ENCODE measurements around the gene TMUB1.

TMUB1 gene

DNA sequence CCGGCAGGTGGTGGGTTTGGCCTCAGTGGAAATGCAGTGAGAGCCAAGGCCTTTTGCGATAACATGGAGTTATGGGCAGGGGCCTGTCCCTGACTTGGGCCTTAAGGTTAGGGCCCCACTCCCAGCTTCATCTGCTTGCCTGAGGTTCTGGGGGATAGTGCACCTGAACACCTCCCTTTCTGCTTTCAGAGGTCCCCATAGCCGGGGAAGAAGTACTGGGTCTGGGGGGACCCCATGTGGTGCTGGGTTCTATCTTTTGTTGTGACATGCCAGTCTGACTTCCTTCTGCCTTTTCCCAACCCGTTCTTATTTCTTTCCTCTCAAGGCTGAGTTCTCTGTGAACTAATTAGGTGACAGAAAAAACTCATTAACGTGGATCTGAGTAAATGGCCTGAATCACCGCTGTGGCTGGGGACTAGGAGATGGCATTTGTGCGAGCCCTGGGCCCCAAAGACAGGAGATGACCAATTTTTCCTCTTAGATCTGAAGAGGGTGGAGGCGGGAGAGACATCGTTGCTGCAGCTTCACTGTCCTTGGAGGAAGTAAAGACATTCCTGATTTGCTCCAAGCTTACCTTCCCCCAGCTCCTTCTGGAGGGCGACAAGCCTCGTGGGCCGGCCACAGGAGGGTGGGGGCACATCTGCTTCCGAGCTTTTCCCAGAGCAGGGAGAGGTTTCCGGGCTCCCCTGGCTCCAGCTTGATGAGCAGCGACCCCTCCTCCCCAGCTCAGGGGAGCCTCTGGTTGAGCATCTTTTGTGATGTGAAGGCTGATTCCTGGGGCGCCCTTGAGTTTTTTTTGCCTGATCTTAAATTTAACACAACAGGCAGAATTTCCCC is 4.9 kb upstream of the TMUB1 start:
- Histone ChIP-seq H2AFZ (ENCODE audit: low read depth, low read length, severe bottlenecking) (no peak overlapping the region), H3K79me2 (ENCODE audit: insufficient read depth, low read length) (no peaks in the 10 kb centered on the region), H4K20me1 (ENCODE audit: low read depth, low read length) (no peaks in the 10 kb centered on the region), H3F3A (ENCODE audit: insufficient read depth) (0 out of 2 replicates have a peak, but pooled peaks cover 5% of the 10 kb centered on the region), H3K27me3 (ENCODE audit: low read length) (no peaks in the 10 kb centered on the region), H3K4me3 (ENCODE audit: insufficient read depth, low read length, poor library complexity, severe bottlenecking) (no peak overlapping the region), H3K9me2 (replicated peaks; ENCODE audit: insufficient read depth, low read length) (no peaks in the 10 kb centered on the region), H3K36me3 (ENCODE audit: low read length) (no peaks in the 10 kb centered on the region), H3K4me2 (ENCODE audit: low read depth, low read length, poor library complexity, severe bottlenecking) (no peak overlapping the region), H3K9me3 (ENCODE audit: insufficient read depth, low read length) (no peaks in the 10 kb centered on the region), H3K27ac (ENCODE audit: low read depth, low read length) (no peak overlapping the region), H3K9ac (ENCODE audit: low read length) (no peak overlapping the region)
- TF ChIP-seq CTCF (IDR thresholded peaks at IDR 0.05; ENCODE audit: insufficient read depth, low read length, poor library complexity, severe bottlenecking): no peak
- no peak for TF ChIP-seq EZH2phosphoT487 (conservative IDR thresholded peaks at IDR 0.05; ENCODE audit: low read length)

GRCh38 chr7:151087245-151088018 is 4.1 kb upstream of the TMUB1 start:
- H2AFZ ChIP-seq (ENCODE audit: low read depth, low read length, severe bottlenecking): no peak overlapping the region

GRCh38 chr7:151086802-151087244 is 3.5 kb upstream of the TMUB1 start:
- Histone ChIP-seq H3K9ac (ENCODE audit: low read length) (no peak overlapping the region), H3K27ac (ENCODE audit: low read depth, low read length) (no peak overlapping the region)

More at GRCh38 chr7:151087245-151088018, 4.1 kb upstream of the TMUB1 start:
- H3K27ac ChIP-seq (ENCODE audit: low read depth, low read length): no peak overlapping the region
- H3K4me2 ChIP-seq (ENCODE audit: low read depth, low read length, poor library complexity, severe bottlenecking): peak overlapping the region; percentile 49
- no peak overlapping the region for H3K4me3 ChIP-seq (ENCODE audit: insufficient read depth, low read length, poor library complexity, severe bottlenecking)
- TF ChIP-seq CTCF (IDR thresholded peaks at IDR 0.05; ENCODE audit: insufficient read depth, low read length, poor library complexity, severe bottlenecking): peak; percentile 8
- no peak for TF ChIP-seq EZH2phosphoT487 (conservative IDR thresholded peaks at IDR 0.05; ENCODE audit: low read length)
- H3K79me2 ChIP-seq (ENCODE audit: insufficient read depth, low read length): peaks cover 7% of the 10 kb centered on the region
- H3K9me3 ChIP-seq (ENCODE audit: insufficient read depth, low read length): no peaks in the 10 kb centered on the region
- no peaks in the 10 kb centered on the region for H3K36me3 ChIP-seq (ENCODE audit: low read length)
- H3K27me3 ChIP-seq (ENCODE audit: low read length): no peaks in the 10 kb centered on the region
- no peaks in the 10 kb centered on the region for H4K20me1 ChIP-seq (ENCODE audit: low read depth, low read length)
- no peak overlapping the region for H3K9ac ChIP-seq (ENCODE audit: low read length)
- no peaks in the 10 kb centered on the region for H3K9me2 ChIP-seq (replicated peaks; ENCODE audit: insufficient read depth, low read length)
- 0 out of 2 replicates have a peak, but pooled peaks cover 5% of the 10 kb centered on the region for H3F3A ChIP-seq (ENCODE audit: insufficient read depth)

More at GRCh38 chr7:151086802-151087244, 3.5 kb upstream of the TMUB1 start:
- Histone ChIP-seq H4K20me1 (ENCODE audit: low read depth, low read length) (no peaks in the 10 kb centered on the region), H2AFZ (ENCODE audit: low read depth, low read length, severe bottlenecking) (no peak overlapping the region), H3K9me3 (ENCODE audit: insufficient read depth, low read length) (no peaks in the 10 kb centered on the region), H3K36me3 (ENCODE audit: low read length) (no peaks in the 10 kb centered on the region), H3K4me3 (ENCODE audit: insufficient read depth, low read length, poor library complexity, severe bottlenecking) (no peak overlapping the region), H3K79me2 (ENCODE audit: insufficient read depth, low read length) (peaks cover 13% of the 10 kb centered on the region), H3K9me2 (replicated peaks; ENCODE audit: insufficient read depth, low read length) (no peaks in the 10 kb centered on the region), H3F3A (ENCODE audit: insufficient read depth) (0 out of 2 replicates have a peak, but pooled peaks cover 5% of the 10 kb centered on the region), H3K27me3 (ENCODE audit: low read length) (no peaks in the 10 kb centered on the region), H3K4me2 (ENCODE audit: low read depth, low read length, poor library complexity, severe bottlenecking) (peak overlapping the region; percentile 49)
- TF ChIP-seq EZH2phosphoT487 (conservative IDR thresholded peaks at IDR 0.05; ENCODE audit: low read length) (no peak), CTCF (IDR thresholded peaks at IDR 0.05; ENCODE audit: insufficient read depth, low read length, poor library complexity, severe bottlenecking) (no peak)

Measured in SU-DHL-6 (cell line).